Kidney capillary endothelial cell (primary cell): ENCODE measurements around the gene ARL4C.

Experiments
- DNase-seq: peaks from one replicate; pipeline ENCODE4 v3.0.0-alpha.2; 2018; ENCODE audit warnings: low spot score

ARL4C gene

DNA sequence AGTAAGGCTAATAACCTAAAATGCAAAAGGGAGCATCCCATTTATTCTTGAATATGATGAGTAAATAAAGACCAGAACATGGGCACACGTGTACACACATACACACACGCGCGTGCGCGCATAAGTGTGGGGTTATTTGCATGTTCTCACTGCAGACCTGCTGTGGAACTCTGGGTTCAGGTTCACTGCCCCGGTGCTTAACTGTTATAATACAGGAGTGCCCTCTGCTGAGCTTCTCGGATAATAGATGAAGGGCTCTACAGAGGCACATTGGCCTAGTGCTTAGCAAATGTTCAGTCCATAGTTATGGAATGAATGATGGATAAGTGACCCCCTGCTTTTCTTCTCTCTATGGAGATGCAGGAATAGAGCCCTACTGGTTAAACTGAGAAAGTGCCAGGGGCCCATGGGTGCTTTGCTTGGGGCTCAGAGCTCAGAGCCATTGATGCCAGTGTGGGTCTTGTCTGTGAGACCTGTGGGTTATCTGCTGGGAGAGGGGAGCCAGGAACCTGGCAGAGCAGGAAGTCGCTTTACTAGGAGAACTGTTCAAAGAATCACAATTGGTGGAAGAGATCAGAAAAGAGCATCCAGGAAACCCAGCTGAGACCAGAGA is 3.6 kb upstream of the ARL4C start:
- DNase-seq, result peak; percentile 51

DNA sequence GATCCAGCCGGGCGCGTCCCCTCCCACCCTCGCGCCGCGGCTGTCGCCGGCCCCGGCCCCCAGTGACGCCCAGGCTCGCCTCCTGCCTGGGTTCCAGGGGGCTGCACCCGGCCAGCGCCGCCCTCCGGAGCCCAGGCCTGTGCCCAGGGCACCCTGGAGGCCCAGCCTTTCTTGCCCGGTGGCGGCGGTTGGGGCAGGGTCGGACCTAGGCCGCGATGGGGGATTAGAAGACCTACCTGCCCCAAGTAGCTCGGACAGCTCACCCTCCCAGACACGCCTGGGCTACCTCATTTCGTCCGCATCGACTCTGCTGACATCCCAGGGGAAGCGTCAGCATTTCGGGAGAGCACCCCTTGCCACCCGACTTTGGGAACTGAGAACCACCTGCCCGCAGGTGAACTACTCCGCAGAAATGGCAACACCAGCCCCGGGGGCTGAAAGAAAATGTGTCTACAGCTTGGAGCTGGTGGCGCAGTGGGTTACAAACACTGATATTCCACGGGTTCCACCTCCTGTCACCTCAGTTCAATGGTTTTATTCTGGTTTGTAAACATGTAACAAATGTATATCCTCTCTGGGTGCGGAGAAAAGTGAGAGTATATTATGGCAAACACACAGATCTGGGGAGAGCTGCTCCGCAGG is 834 bp upstream of the ARL4C start:
- no peak for DNase-seq

DNA sequence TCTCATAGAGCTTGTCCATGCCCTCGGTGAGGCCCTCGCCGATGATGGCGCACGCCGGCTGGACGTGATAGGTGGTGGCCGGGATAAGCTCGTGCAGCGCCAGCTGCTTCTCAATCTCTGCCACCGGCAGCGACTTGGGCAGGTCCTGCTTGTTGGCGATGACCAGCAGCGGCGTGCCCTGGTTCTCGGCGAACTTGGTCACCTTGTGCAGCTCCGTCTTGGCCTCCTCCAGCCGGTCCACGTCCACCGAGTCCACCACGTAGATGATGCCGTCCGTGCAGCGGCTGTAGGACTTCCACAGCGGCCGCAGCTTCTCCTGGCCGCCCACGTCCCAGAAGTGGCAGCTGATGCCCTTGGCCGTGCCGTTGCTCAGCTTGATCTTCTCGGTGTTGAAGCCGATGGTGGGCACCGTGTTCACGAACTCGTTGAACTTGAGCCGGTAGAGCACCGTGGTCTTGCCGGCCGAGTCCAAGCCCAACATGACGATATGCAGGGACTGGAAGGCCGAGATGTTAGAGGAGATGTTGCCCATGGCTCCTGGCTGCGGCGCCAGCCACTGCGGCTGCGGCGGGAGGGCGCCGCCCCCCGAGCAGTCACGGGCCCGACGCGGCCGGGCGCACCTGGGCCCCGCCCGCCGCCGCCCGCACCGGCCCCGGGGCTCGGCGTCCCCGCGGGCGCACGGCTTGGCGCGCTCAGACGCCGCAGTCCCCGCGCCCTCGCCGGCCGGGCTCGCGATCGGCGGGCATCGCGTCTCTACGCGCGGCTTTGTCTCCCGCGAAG is 636 bp downstream of the ARL4C start:
- DNase-seq, result peak; percentile 21

DNA sequence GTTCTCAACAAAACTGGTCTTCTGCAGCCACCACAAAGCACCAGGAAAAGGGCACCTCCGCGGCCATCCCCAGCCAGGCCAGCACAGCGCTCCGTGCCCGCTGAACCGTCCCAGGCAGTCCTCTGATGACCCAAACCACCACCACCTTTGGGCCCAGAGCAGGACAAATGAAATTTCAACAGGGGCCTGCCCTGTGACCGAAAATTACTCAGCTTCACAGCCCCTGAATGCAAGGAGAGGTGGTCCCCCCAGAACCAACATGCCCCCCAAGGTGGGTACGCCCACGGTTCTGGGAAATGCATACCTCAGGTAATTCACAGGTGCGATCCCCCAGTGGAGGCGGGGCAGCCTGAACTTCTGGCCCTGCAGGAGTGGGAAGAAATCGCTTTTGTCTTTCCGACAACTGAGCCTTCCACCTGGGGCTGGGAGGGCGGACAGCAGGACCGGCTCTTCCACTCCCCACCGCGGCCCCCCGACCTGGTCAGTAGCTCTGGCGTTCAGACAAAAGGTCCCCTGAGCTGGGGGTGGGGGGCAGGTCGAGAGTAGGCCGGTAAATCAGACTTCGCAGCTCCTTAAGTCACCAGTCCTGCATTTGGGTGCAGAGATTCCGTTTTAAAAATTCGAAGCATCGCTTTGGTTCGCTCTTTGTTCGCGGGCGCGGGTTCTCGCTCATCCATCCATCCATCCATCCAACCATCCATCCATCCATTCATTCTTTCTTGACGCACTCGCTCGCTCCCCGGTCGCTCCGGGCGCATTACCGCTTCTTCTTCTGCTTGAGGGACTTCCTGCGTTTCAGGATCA is 1.4 kb downstream of the ARL4C start:
- no peak for DNase-seq

DNA sequence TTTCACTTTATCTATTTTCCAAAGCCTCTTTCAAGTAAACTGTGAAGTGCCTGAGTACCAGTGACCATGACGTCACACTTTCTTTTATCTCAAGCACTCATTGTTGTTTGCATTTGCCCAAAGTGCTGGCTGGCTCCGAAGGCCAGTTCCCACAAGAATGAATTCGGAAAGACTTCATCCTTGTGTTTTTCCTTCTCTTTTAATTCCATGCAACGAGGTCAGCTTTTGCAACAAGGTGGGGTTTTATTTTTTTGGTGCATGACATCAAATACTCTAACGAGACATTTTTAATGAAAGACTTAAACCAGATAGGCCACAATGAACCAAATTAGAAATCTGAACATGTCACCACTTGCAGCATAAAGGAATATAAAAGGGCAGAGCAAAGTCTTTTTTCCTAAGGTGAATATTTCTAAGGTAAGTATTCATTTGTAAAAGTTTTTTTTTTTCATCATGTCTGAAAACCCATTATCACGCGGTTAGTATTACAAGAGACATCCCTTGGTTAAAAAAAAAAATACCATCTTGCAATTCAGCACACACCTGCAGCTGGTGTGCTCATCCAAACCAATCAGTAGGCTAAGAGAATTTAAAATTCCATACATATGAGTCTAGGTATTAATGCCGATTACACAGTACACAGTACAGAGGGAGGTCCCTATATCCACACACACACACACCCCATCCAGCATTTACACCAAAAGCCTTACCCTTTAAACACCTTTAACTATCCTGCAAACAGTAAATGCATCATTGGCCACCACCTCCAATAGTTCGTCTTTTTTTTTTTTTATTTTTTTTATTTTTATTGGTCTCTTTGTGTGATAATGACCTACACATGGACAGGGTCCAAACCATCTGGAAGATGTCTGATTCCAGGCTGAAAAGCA is 2.3 kb downstream of the ARL4C start:
- no peak for DNase-seq

DNA sequence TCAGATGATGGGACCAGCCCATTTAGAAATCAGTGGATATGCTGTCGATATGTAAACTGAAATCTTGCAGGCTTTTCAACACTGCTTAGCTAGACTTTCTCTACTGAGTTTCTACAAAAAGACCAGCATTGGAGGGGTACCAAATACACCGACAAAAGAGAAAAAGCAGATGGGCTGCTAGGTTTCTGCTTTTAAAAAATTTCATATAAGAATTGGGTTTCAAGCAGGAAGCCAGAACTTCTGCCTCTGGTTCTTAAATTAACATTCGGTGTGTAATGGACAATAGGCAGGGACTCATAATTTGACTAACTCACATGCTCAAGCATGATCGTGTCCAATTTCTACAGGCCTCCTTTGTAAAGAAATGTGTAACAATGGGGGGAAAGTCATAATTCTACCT is 3.1 kb downstream of the ARL4C start:
- DNase-seq, result no peak

DNA sequence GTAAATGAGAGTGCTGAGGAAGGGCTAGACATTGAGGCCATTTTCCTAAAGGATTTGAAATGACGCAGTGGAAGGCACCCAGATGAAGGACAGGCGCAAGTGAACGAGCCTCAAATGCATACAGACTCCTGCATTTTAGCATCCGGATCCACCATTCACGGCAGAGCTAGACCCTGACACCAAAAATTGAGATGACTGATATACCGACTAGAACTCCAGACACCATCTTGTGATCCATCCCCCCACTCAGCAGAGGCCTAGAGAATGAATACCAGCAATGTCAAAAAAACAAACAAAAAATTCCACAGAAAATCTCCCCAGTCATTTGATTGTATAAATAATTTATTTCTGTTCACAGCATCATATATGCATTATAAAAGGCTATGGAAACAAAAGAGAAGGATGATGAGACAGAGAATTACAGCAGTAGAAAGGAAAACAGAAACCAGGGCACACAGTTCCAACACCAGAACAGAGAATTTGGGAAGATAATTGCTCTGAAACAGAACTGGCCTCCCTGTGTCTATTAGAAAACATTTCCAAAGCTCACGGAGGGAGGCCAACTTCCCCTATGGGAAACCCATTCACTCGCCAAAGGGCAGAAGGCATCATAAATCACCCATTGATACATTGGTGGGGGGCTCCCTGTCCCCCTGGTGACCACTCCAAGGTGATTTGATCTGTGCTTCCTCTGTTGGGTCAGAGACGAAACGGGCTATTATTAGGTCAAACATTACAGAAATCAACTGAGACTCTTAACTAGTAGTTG is 4.0 kb downstream of the ARL4C start:
- DNase-seq, result no peak

DNA sequence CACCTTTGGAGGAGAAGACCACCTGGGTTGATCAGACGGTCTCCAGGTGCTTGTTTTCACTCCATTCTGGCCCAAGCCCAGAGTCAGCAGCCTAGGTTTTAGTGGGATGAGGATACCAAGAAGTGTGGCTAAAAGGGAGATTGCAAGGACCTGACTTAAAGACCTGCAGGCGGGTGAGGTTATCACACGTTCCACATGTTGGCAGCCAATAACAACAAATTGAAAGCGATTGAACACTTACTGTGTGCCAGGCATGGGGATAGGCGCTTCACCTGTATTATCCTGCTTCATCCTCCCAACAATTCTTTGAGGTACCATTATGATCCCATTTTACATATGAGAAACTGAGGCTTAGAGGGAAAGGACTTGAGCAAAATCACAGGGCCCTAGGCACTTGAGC is 5.0 kb downstream of the ARL4C start:
- DNase-seq, result no peak

DNA sequence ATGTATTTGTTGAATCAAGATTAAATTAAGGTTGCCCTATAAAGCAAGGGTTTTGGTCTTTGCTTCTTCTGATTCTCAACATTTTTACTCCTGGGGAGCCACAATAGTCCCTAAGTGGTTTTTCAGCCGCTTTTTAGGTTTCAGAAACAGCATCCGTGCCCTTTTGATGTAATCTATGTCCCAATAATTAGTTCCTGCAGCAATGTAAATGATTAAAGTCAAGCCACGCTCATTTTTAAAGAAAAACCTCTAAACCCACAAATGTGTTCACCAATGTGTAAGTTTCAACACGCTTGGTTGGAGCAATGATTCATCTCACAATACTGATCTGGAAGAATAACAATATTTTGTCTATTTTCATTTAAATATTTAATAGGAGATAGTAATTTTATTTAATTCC is 5.6 kb downstream of the ARL4C start:
- no peak for DNase-seq

DNA sequence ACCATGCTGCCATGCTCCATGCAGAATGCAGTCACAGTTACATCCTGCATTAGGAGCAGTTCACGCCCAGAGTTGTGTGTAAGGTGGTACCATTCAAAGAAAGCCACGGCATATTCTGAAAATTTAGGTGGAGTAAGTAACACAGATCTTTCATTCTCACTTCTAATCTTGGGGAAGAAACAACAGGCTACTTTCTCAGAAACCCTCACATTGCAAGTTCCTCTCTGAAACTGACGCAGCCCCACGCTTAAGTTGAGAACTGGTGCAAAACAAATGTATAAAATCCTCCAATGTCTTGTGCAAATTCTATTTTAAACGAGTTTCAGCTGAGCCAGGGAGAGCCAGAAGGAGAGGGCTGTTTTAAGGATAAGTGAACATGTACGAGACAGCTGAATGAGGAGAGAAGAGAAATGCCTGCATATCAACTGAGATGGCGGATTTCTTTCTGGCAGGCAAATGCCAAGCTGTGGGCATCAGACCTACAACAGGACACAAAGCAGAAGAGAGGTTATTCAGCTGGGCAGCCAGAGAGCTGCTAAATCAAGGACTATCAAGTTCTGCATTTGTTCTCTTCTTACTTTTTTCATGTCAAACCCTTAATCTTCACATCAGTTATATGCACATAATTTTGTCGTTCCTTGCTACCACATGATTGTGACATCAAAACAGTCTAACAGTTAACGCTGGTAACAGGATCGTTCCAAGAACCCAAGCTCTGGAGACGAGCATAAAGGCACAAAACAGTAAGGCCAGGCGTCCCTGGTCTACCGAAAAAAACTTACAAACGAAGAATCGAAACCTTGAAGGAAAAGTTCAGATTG is 6.4 kb downstream of the ARL4C start:
- DNase-seq, result no peak

DNA sequence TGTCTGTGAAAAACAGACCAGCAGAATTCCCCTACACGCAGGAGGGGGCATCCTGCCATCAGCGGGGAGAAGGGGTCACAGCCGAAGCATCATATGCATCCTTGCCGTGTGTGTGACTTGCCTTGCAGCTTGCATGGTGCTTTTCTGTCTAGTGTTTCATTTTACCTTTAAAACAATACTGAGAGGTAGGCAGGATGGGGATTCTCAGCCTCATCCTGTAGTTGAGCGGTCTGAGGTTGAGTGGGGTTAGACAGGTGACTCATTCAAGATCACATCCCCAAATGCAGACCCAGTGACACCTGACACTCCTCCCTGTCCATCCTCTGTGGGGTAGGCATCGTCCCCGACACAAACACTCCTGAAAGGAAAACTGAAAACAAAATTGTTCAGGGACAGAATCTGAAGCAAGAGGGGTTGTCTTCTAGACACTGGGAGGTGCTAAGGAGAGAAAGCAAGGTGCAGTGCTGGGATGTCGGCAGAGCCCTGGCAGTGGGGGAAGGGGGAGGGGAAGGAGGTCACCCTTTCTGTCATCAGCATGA is 7.9 kb downstream of the ARL4C start:
- no peak for DNase-seq

DNA sequence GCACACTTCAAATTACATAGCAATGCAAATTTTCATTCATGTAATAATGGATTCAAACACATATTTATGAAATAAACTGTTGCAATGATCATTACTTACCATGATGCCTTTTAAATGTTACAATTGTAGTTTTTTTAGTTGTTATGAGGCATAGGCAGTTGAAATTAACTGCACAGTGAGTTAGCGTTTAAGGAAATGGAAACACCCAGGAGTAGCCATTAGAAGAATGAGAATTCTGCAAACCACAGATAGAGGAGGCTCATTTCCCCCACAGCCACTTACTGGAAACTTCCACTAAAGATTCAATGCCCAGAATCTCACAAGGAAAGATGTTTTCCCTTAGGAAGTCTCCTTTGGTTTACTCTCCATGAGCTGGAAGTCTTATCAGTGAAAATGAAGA is 8.4 kb downstream of the ARL4C start:
- no peak for DNase-seq

DNA sequence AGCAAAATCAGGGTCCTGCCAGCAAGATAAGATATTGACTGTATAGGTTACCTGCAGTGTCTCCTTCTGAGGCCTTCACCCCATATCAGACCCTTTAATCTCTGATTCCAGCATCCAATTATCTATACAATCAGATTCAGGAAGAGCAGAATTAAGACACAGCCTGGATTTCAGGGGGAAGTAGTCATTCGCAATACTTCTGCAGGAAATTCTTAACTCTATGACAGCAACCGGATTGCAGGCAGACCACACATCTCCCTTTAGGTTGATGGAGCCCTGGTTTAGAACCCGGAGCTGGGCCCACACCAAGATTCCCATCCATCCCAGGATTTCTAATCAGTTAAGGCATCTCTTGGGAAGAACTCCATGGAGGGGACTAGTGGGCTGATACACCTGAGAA is 9.5 kb downstream of the ARL4C start:
- DNase-seq, result no peak

DNA sequence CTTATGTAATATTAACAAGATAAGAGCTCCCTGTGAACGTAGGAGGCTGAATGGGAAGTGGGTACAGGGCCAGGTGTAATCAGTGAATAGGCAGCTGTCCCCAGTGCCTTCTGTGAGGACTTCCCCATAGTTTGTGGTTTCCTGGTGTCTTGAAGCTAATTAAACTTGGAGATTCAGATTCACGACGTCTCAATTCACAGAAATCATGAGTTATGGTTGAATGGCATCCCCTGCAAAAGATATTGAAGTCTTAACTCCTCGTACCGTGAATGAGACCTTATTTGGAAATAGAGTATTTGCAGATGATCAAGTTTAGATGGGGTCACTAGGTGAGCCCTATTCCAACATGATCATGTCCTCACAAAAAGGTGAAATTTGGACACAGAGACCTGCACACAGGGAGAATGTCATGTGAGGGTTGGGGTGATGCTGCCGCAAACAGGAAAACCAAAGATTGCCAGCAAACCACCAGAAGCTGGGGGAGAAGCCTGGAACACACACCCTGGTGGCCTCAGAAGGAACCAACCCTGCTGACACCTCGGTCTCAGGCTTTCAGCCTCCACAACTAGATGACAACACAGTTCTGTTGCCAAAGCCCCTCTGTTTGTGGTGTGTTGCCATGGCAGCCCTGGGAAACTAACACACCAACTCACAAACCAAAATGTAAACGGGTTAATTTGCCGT is 13.2 kb downstream of the ARL4C start:
- DNase-seq, result no peak

DNA sequence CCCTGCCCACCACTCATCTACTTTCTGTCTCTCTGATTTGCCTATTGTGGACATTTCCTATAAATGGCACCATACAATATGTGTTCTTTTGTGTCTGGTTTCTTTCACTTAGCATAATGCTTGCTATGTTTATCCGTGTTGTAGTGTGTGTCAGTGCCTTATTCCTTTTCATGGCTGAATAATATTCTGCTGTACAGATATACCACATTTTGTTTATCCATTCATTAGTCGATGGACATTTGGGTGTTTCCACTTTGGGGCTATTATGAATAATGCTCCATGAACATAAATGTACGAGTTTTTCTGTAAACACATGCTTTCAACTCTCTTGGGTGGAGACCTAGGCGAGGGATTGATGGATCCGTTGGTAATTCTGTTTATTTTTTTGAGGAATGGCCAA is 15.6 kb downstream of the ARL4C start:
- no peak for DNase-seq

DNA sequence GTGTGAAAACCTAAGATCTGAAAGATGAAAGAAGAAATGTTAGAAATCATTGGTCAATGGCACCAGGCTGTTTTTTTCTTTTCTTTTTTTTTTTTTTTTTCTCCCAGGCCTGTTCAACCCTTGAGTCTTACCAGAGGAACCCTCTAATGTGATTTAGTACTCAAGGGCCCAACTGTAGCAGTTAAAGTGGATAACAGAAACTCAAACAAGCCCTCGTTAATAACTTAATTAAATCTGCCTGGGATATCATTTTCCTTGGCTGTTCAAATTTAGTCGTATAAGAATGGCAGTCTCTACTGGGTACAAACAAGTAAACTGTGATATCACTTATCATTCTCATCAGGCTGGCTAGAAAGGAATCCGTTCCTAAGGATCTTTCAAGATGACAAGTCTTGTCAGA is 16.5 kb downstream of the ARL4C start:
- no peak for DNase-seq

DNA sequence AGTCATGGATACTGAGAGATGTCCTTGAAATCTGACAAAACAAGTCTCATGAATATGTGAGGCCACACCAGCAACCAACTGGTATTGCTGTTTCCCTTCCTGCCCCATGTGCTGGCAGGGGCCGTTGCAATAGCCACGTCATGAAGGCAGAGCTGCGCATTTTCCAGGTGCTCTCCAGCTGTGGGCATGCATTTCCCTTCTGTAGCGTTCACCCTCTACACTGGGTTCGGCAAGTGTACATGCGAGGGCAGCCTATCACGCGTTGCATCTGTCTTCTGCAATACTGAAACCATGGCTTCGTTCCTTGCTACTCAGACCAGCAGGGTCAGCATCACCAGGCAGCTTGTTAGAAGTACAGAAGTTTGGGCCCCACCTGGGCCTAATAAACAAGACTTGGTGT is 17.4 kb downstream of the ARL4C start:
- DNase-seq, result no peak

DNA sequence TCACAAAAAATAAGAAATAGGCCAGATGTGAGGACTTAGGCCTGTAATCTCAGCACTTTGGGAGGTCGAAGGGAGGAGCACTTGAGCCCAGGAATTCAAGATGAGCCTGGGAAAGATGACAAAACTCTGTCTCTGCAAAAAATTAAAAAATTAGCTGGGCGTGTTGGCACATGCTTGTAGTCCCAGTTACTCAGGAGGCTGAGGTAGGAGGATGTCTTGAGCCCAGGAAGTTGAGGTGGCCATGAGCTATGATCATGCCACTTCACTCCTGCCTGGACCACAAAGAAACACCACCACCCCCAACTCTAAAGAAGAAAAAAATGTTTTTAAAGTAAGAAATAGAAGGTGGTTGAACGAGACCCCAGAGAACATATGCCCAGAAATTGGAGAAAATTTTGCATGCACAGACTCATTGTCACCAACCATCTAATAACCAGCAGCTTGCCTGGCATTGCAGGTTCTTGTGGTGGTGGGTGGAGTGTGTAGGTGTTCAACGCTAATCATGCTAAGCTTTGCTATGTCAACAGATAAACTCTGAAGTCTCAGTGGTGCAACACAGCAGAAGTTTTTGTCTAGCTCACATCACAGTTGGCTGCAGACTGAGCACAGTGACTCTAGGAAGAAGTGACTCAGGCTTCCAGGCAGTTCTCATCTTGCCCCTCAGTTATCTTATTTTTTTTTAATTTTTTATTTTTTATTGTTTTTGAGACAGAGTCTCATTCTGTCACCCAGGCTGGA is 18.6 kb downstream of the ARL4C start:
- no peak for DNase-seq
